ENCODE data around the gene MFAP2. TPM values are rescaled to one million over a fixed set of nuclear protein-coding genes. Genes with fewer than 3 reads are reported as not detected.
"Not testable (repeated sequence)": the region's sequence is repeated elsewhere in the genome, so short reads cannot be mapped to it uniquely, and the experiment has no call there.

MFAP2 gene
- total RNA-seq, 4 donors from 2014 or later, result 5.9 to 26.6 (median 13.5) TPM

- H3K27ac ChIP-seq, result no peak overlapping the region
- no peaks in the 10 kb centered on the region for H3K27me3 ChIP-seq
- no peak overlapping the region for H3K4me3 ChIP-seq
- TF ChIP-seq CTCF (IDR thresholded peaks at IDR 0.05), result no peak
- no peak for TF ChIP-seq EP300 (IDR thresholded peaks at IDR 0.05)
- no peak for TF ChIP-seq POLR2A (IDR thresholded peaks at IDR 0.05)
- H3K4me1 ChIP-seq, result no peaks in the 10 kb centered on the region
- H3K36me3 ChIP-seq, result peaks cover 0 to 73% (median 4%) of the 10 kb centered on the region in 3 donors
- H3K9me3 ChIP-seq, result no peaks in the 10 kb centered on the region
- no peak for DNase-seq (ENCODE audit: low spot score in 2 of 2)
- 82% methylated on average over 19 of the region's 19 CpGs for WGBS, 2 donors
Measured at GRCh38 chr1:16946646-16947045, 33.8 kb downstream of the MFAP2 start.

GRCh38 chr1:16946185-16946584 lies 34.2 kb downstream of the MFAP2 start:
- H3K27me3 ChIP-seq; H3K9me3 ChIP-seq; H3K27ac ChIP-seq; H3K4me1 ChIP-seq; DNase-seq (ENCODE audit: low spot score in 2 of 2); H3K4me3 ChIP-seq: not testable (repeated sequence)
- peaks cover 0 to 77% (median 4%) of the 10 kb centered on the region in 3 donors for H3K36me3 ChIP-seq
- WGBS, 2 donors, result 82 to 84% methylated on average over 13 of the region's 13 CpGs

- not testable (repeated sequence) for H3K9me3 ChIP-seq; H3K27me3 ChIP-seq; DNase-seq (ENCODE audit: low spot score in 2 of 2); H3K4me3 ChIP-seq; H3K4me1 ChIP-seq; H3K27ac ChIP-seq
- WGBS, 2 donors, result 74 to 85% methylated on average over 9 of the region's 9 CpGs
- peaks cover 0 to 84% (median 4%) of the 10 kb centered on the region in 3 donors for H3K36me3 ChIP-seq
Measured at GRCh38 chr1:16945512-16945911, 34.9 kb downstream of the MFAP2 start.

- Histone ChIP-seq H3K4me3 (no peak overlapping the region), H3K4me1 (no peaks in the 10 kb centered on the region), H3K27me3 (no peaks in the 10 kb centered on the region), H3K9me3 (no peaks in the 10 kb centered on the region), H3K36me3 (peaks cover 0 to 97% (median 4%) of the 10 kb centered on the region in 3 donors), H3K27ac (no peak overlapping the region)
- WGBS, 2 donors, result 89 to 94% methylated on average over 19 of the region's 19 CpGs
- TF ChIP-seq POLR2A (IDR thresholded peaks at IDR 0.05) (no peak), CTCF (IDR thresholded peaks at IDR 0.05) (no peak), EP300 (IDR thresholded peaks at IDR 0.05) (no peak)
- DNase-seq (ENCODE audit: low spot score in 2 of 2), result no peak
Measured at GRCh38 chr1:16944038-16944437, 36.4 kb downstream of the MFAP2 start.

- H3K4me1 ChIP-seq; H3K27ac ChIP-seq; H3K4me3 ChIP-seq; H3K27me3 ChIP-seq; DNase-seq (ENCODE audit: low spot score in 2 of 2); H3K9me3 ChIP-seq: not testable (repeated sequence)
- 92 to 94% methylated on average over 32 of the region's 32 CpGs for WGBS, 2 donors
- peaks cover 0 to 97% (median 4%) of the 10 kb centered on the region in 3 donors for H3K36me3 ChIP-seq
Measured at GRCh38 chr1:16939386-16940180, 40.8 kb downstream of the MFAP2 start.

GRCh38 chr1:16938351-16939321 lies 41.8 kb downstream of the MFAP2 start:
- TF ChIP-seq CTCF (IDR thresholded peaks at IDR 0.05) (no peak), EP300 (IDR thresholded peaks at IDR 0.05) (no peak), POLR2A (IDR thresholded peaks at IDR 0.05) (no peak)
- 66% methylated on average over 51 of the region's 51 CpGs for WGBS, 2 donors
- no peaks in the 10 kb centered on the region for H3K9me3 ChIP-seq
- H3K36me3 ChIP-seq, result peaks cover 0 to 97% (median 4%) of the 10 kb centered on the region in 3 donors
- H3K27me3 ChIP-seq, result no peaks in the 10 kb centered on the region
- no peak for DNase-seq (ENCODE audit: low spot score in 2 of 2)
- H3K27ac ChIP-seq, result no peak overlapping the region
- no peak overlapping the region for H3K4me3 ChIP-seq
- no peaks in the 10 kb centered on the region for H3K4me1 ChIP-seq

- not testable (repeated sequence) for H3K27me3 ChIP-seq; DNase-seq (ENCODE audit: low spot score in 2 of 2); H3K4me1 ChIP-seq; H3K27ac ChIP-seq; H3K9me3 ChIP-seq; H3K4me3 ChIP-seq
- 79 to 83% methylated on average over 16 of the region's 16 CpGs for WGBS, 2 donors
- peaks cover 0 to 97% (median 0%) of the 10 kb centered on the region in 3 donors for H3K36me3 ChIP-seq
Measured at GRCh38 chr1:16936580-16936979, 43.8 kb downstream of the MFAP2 start.

- H3K36me3 ChIP-seq, result peaks cover 0 to 94% (median 0%) of the 10 kb centered on the region in 3 donors
- not testable (repeated sequence) for H3K27ac ChIP-seq; H3K27me3 ChIP-seq; H3K4me3 ChIP-seq; H3K9me3 ChIP-seq; DNase-seq (ENCODE audit: low spot score in 2 of 2); H3K4me1 ChIP-seq
Measured at GRCh38 chr1:16933945-16934344, 46.5 kb downstream of the MFAP2 start.

- H3K36me3 ChIP-seq, result peaks cover 0 to 68% (median 0%) of the 10 kb centered on the region in 3 donors
- DNase-seq (ENCODE audit: low spot score in 2 of 2); H3K9me3 ChIP-seq; H3K4me3 ChIP-seq; H3K27ac ChIP-seq; H3K27me3 ChIP-seq; H3K4me1 ChIP-seq: not testable (repeated sequence)
- 81% methylated on average over 18 of the region's 18 CpGs for WGBS, 2 donors
Measured at GRCh38 chr1:16931206-16931934, 49.0 kb downstream of the MFAP2 start.

All from tibial nerve (tissue), 4 donors.